Psoas muscle (tissue), 8 donors: Measurements from ENCODE around the gene RAB41. TPM values are rescaled to one million over a fixed set of nuclear protein-coding genes. Genes with fewer than 3 reads are reported as not detected.

Experiments used
- ATAC-seq, 4 donors: fragments of 200-7000 bp; cut with Tn5 transposase; one replicate each; pipeline ENCODE4 v1.9.1; 2020; ENCODE audit warnings: moderate library complexity in 3 of 4, mild to moderate bottlenecking in 2 of 4
- DNase-seq, 2 donors: peaks; one replicate each; pipeline ENCODE4 v3.0.0-alpha.2; 2020
- H3K27ac ChIP-seq: fragments of 200-600 bp; one replicate; pipeline ENCODE4 v1.8.0; 2022
- H3K27me3 ChIP-seq, 3 donors: fragments of 200-600 bp in 1 of 3; one replicate each; pipeline versions ENCODE4 v1.6.1 to v1.8.0; 2013 to 2022; ENCODE audit warnings: low read length in 2 of 3, mild to moderate bottlenecking in 2 of 3, moderate library complexity in 1 of 3; ENCODE audit not compliant: insufficient read depth in 3 of 3
- H3K36me3 ChIP-seq, 2 donors: fragments of 200-600 bp in 1 of 2; one replicate each; pipeline versions ENCODE4 v1.6.1 to v1.8.0; 2013 to 2022; ENCODE audit warnings: low read depth in 1 of 2, mild to moderate bottlenecking in 1 of 2, moderate library complexity in 1 of 2; ENCODE audit not compliant: insufficient read depth in 1 of 2
- H3K4me1 ChIP-seq: fragments of 200-600 bp; one replicate; pipeline ENCODE4 v1.8.0; 2022
- H3K4me3 ChIP-seq: fragments of 200-600 bp; one replicate; pipeline ENCODE4 v1.8.0; 2022; ENCODE audit warnings: mild to moderate bottlenecking
- H3K9me3 ChIP-seq: fragments of 200-600 bp; one replicate; pipeline ENCODE4 v1.8.0; 2022
- CTCF ChIP-seq: fragments of 200-600 bp; IDR thresholded peaks from one replicate; pipeline ENCODE4 v1.8.0; 2022; ENCODE audit warnings: antibody characterized with exemption
- WGBS, 3 donors: extraction: QIAGEN DNeasy Blood & Tissue Kit; methylation state at CpG; one replicate each; pipeline versions ENCODE4 v1.1.6 to v1.1.7; 2013; 5-methylcytosine and 5-hydroxymethylcytosine counted together
- intact Hi-C, 2 donors: fragments of 100-400 bp; cut with DNase I; formaldehyde crosslinking; loops; one replicate each; pipeline versions ENCODE4 v1.11.0 to v1.14.2; 2022
- polyA plus RNA-seq, 3 donors: library from polyadenylated mRNA; stranded (reverse); fragments of 200-250 nt; gene quantifications; one replicate each; pipeline ENCODE4 v1.2.3, GENCODE V29; 2013
- total RNA-seq, 4 donors: library from RNA; stranded (reverse); fragmentation: NEBNext Ultra II Directional in 2 of 4; extraction: Animal tissue kit (Norgen Biotek cat#: 25700) in 2 of 4; gene quantifications; one replicate each; pipeline versions ENCODE4 v1.2.1 to v1.2.4, GENCODE V29; 2021 to 2023
- donor health status: healthy with polysubstance abuse.
- donor health status: DM: no; HTN: no; CAD: no; lungs with moderate emphysema.
- donor health status: Bipolar disorder and iron deficiency.
- donor health status: healthy.
- donor health status: DM: yes; HTN: yes; CAD: no.
- donor health status: DM: no; HTN: no; CAD: no.
- donor health status: DM: no; HTN: no; CAD: no.
- donor health status: DM: yes; HTN: yes; CAD: no.

RAB41 gene
- total and polyA plus RNA-seq, 7 donors: not detected

- no peaks in the 10 kb centered on the region for H3K4me1 ChIP-seq
- no peak for TF ChIP-seq CTCF
- 90 to 98% (median 96%) methylated on average over 2 of the region's 2 CpGs for WGBS, 3 donors
- intact Hi-C loops: no loop called here
- no peak for ATAC-seq
- H3K4me3 ChIP-seq: no peak overlapping the region
- H3K27me3 ChIP-seq: peaks cover 0 to 13% (median 0%) of the 10 kb centered on the region in 3 donors
- H3K27ac ChIP-seq: no peak overlapping the region
- no peaks in the 10 kb centered on the region for H3K36me3 ChIP-seq
- H3K9me3 ChIP-seq: no peaks in the 10 kb centered on the region
- no peak for DNase-seq
Measured at GRCh38 chrX:70324326-70324725, 42.4 kb downstream of the RAB41 start.

- ATAC-seq (no peak), DNase-seq (no peak)
- 65 to 95% (median 94%) methylated on average over 1 of the region's 1 CpG for WGBS, 3 donors
- Histone ChIP-seq H3K4me1 (no peaks in the 10 kb centered on the region), H3K27ac (no peak overlapping the region), H3K9me3 (no peaks in the 10 kb centered on the region), H3K27me3 (peaks cover 0 to 9% (median 0%) of the 10 kb centered on the region in 3 donors), H3K36me3 (no peaks in the 10 kb centered on the region), H3K4me3 (no peak overlapping the region)
- intact Hi-C loops: no loop called here
- TF ChIP-seq CTCF: no peak
Measured at GRCh38 chrX:70331161-70331560, 49.2 kb downstream of the RAB41 start.

- intact Hi-C loops: no loop called here
- 80 to 100% (median 94%) methylated on average over 1 of the region's 1 CpG for WGBS, 3 donors
- DNase-seq: no peak
- Histone ChIP-seq H3K4me3 (no peak overlapping the region), H3K36me3 (no peaks in the 10 kb centered on the region), H3K9me3 (no peaks in the 10 kb centered on the region), H3K4me1 (no peaks in the 10 kb centered on the region), H3K27me3 (peaks cover 0 to 4% (median 0%) of the 10 kb centered on the region in 3 donors), H3K27ac (no peak overlapping the region)
- ATAC-seq: no peak
- no peak for TF ChIP-seq CTCF
Measured at GRCh38 chrX:70332600-70332999, 50.6 kb downstream of the RAB41 start.

Other genes starting within 250 kb of the RAB41 start
- not detected for gene AWAT2, start 232.2 kb upstream of the RAB41 start, total RNA-seq
- not detected for gene AWAT2, start 232.2 kb upstream of the RAB41 start, polyA plus RNA-seq
- gene OTUD6A, start 219.7 kb upstream of the RAB41 start, total RNA-seq: not detected
- not detected for gene OTUD6A, start 219.7 kb upstream of the RAB41 start, polyA plus RNA-seq
- gene IGBP1, start 148.7 kb upstream of the RAB41 start, total RNA-seq: 10 to 100 TPM; 45.0 to 60.6 (median 59.3) TPM
- 10 to 100 TPM; 73.9 to 81.5 (median 79.0) TPM for gene IGBP1, start 148.7 kb upstream of the RAB41 start, polyA plus RNA-seq
- not detected for gene DGAT2L6, start 104.7 kb upstream of the RAB41 start, total RNA-seq
- gene DGAT2L6, start 104.7 kb upstream of the RAB41 start, polyA plus RNA-seq: not detected
- not detected for gene AWAT1, start 47.5 kb upstream of the RAB41 start, total RNA-seq
- not detected for gene AWAT1, start 47.5 kb upstream of the RAB41 start, polyA plus RNA-seq
- gene P2RY4, start 22.0 kb upstream of the RAB41 start, total RNA-seq: under 1 TPM in 2 of 4 donors, not detected in 2; 0.17 to 0.18 TPM
- under 1 TPM; 0.05 to 0.08 (median 0.05) TPM for gene P2RY4, start 22.0 kb upstream of the RAB41 start, polyA plus RNA-seq
- gene ARR3, start 13.8 kb upstream of the RAB41 start, total RNA-seq: not detected
- not detected for gene ARR3, start 13.8 kb upstream of the RAB41 start, polyA plus RNA-seq
- gene PDZD11, start 7.8 kb downstream of the RAB41 start, total RNA-seq: 10 to 100 TPM; 18.5 to 26.2 (median 19.7) TPM
- 10 to 100 TPM; 22.0 to 28.7 (median 27.9) TPM for gene PDZD11, start 7.8 kb downstream of the RAB41 start, polyA plus RNA-seq
- under 1 TPM in 3 of 4 donors, not detected in 1; 0.07 to 0.15 (median 0.08) TPM for gene KIF4A, start 7.9 kb downstream of the RAB41 start, total RNA-seq
- under 1 TPM in 2 of 3 donors, not detected in 1; 0.04 TPM for gene KIF4A, start 7.9 kb downstream of the RAB41 start, polyA plus RNA-seq
- gene GDPD2, start 141.1 kb downstream of the RAB41 start, total RNA-seq: not detected
- under 1 TPM in 1 of 3 donors, not detected in 2; 0.01 TPM for gene GDPD2, start 141.1 kb downstream of the RAB41 start, polyA plus RNA-seq
- 1 to 10 TPM; 1.2 to 1.6 (median 1.4) TPM for gene DLG3, start 162.7 kb downstream of the RAB41 start, total RNA-seq
- 1 to 10 TPM in 1 of 3 donors, under 1 TPM in 2; 0.27 to 1.4 (median 0.52) TPM for gene DLG3, start 162.7 kb downstream of the RAB41 start, polyA plus RNA-seq